CD14-positive monocyte (primary cell): ENCODE measurements around the gene MMRN1. TPM values are rescaled to one million over a fixed set of nuclear protein-coding genes. Genes with fewer than 3 reads are reported as not detected.
A peak's percentile ranks its signal among the peaks of the same experiment; 100 is the strongest.

Experiments used
- DNase-seq, 3 donors: peaks; one replicate each; pipeline ENCODE4 v3.0.0-alpha.2; 2011 to 2022
- H2AFZ ChIP-seq: 2 replicates; pipeline ENCODE4 v1.6.0; 2012; ENCODE audit warnings: mild to moderate bottlenecking, low read depth, low read length, inconsistent platforms; ENCODE audit not compliant: insufficient read depth, poor library complexity, severe bottlenecking
- H3K27ac ChIP-seq, 2 donors: 1 replicate in 1 of 2; 2 replicates in 1 of 2; pipeline ENCODE4 v1.5.1; 2012 to 2013; ENCODE audit warnings: low read length in 2 of 2, control low read depth in 1 of 2, inconsistent platforms in 1 of 2, low read depth in 1 of 2, mild to moderate bottlenecking in 1 of 2
- H3K27me3 ChIP-seq, 2 donors: one replicate each; pipeline versions ENCODE4 v1.6.0 to v1.6.1; 2011 to 2013; ENCODE audit warnings: low read length in 2 of 2; ENCODE audit not compliant: control insufficient read depth in 2 of 2, insufficient read depth in 2 of 2
- H3K36me3 ChIP-seq, 2 donors: replicated peaks in 1 of 2; 1 replicate in 1 of 2; 2 replicates in 1 of 2; pipeline versions ENCODE4 v1.5.1 to v1.6.1; 2012 to 2013; ENCODE audit warnings: low read length in 2 of 2, control low read depth in 1 of 2, inconsistent platforms in 1 of 2, mild to moderate bottlenecking in 1 of 2; ENCODE audit not compliant: insufficient read depth in 2 of 2, control insufficient read depth in 1 of 2
- H3K4me1 ChIP-seq, 2 donors: 1 replicate in 1 of 2; 2 replicates in 1 of 2; pipeline versions ENCODE4 v1.5.1 to v1.6.1; 2012 to 2013; ENCODE audit warnings: low read length in 2 of 2, control low read depth in 1 of 2, inconsistent platforms in 1 of 2, mild to moderate bottlenecking in 1 of 2, moderate library complexity in 1 of 2; ENCODE audit not compliant: insufficient read depth in 2 of 2, control insufficient read depth in 1 of 2
- H3K4me2 ChIP-seq: replicated peaks from 2 replicates; pipeline ENCODE3; 2012; ENCODE audit warnings: low read length, moderate library complexity, mild to moderate bottlenecking; ENCODE audit not compliant: poor library complexity, severe bottlenecking; ENCODE audit errors: extremely low read depth
- H3K4me3 ChIP-seq, 3 experiments: fragments of 200-600 bp in 1 of 3; sonication (generic) in 1 of 3; replicated peaks in 1 of 3; 1 replicate in 2 of 3; 2 replicates in 1 of 3; pipeline ENCODE4 v1.5.1; 2011 to 2013; ENCODE audit warnings: low read length in 3 of 3, mild to moderate bottlenecking in 3 of 3, control low read depth in 2 of 3, low read depth in 2 of 3, inconsistent platforms in 1 of 3, moderate library complexity in 1 of 3
- H3K79me2 ChIP-seq: 2 replicates; pipeline ENCODE4 v1.6.0; 2012; ENCODE audit warnings: mild to moderate bottlenecking, control low read depth, inconsistent platforms, low read length, moderate library complexity; ENCODE audit not compliant: insufficient read depth
- H3K9ac ChIP-seq: 2 replicates; pipeline ENCODE4 v1.6.0; 2017; ENCODE audit warnings: low read length, mild to moderate bottlenecking; ENCODE audit not compliant: insufficient read depth, poor library complexity, severe bottlenecking
- H3K9me3 ChIP-seq, 2 donors: replicated peaks in 1 of 2; 1 replicate in 1 of 2; 2 replicates in 1 of 2; pipeline versions ENCODE4 v1.5.1 to v1.6.1; 2012 to 2013; ENCODE audit warnings: low read length in 2 of 2, control low read depth in 1 of 2; ENCODE audit not compliant: control insufficient read depth in 1 of 2, insufficient read depth in 1 of 2
- H4K20me1 ChIP-seq: 2 replicates; pipeline ENCODE4 v1.6.0; 2012; ENCODE audit warnings: mild to moderate bottlenecking, low read length, control low read depth, moderate library complexity; ENCODE audit not compliant: insufficient read depth
- H3K27ac Mint-ChIP-seq, 7 donors: one replicate each; pipeline ENCODE4 v1.8.0; 2020; ENCODE audit warnings: mild to moderate bottlenecking in 7 of 7, mixed read lengths in 7 of 7, moderate library complexity in 6 of 7, inconsistent platforms in 2 of 7
- H3K27me3 Mint-ChIP-seq, 3 donors: one replicate each; pipeline ENCODE4 v1.8.0; 2021 to 2022; ENCODE audit warnings: low read depth in 3 of 3, mild to moderate bottlenecking in 3 of 3, mixed read lengths in 3 of 3, moderate library complexity in 3 of 3, inconsistent platforms in 1 of 3
- H3K36me3 Mint-ChIP-seq, 2 donors: one replicate each; pipeline ENCODE4 v1.8.0; 2020; ENCODE audit warnings: mixed read lengths in 2 of 2, inconsistent platforms in 1 of 2, mild to moderate bottlenecking in 1 of 2
- H3K4me1 Mint-ChIP-seq: one replicate; pipeline ENCODE4 v1.8.0; 2020; ENCODE audit warnings: mild to moderate bottlenecking, mixed read lengths
- H3K4me3 Mint-ChIP-seq, 2 donors: one replicate each; pipeline ENCODE4 v1.8.0; 2020; ENCODE audit warnings: mild to moderate bottlenecking in 2 of 2, mixed read lengths in 2 of 2, moderate library complexity in 1 of 2
- H3K9me3 Mint-ChIP-seq, 7 donors: one replicate each; pipeline ENCODE4 v1.8.0; 2020 to 2022; ENCODE audit warnings: mixed read lengths in 7 of 7, mild to moderate bottlenecking in 6 of 7, moderate library complexity in 6 of 7, inconsistent platforms in 2 of 7
- WGBS: methylation state at CpG from one replicate; pipeline ENCODE4 v1.1.5; 2013; ENCODE audit warnings: missing lambda C conversion rate; ENCODE audit not compliant: insufficient coverage; 5-methylcytosine and 5-hydroxymethylcytosine counted together
- intact Hi-C, 2 donors: fragments of 100-400 bp; cut with micrococcal nuclease; formaldehyde crosslinking; loops; one replicate each; pipeline versions ENCODE4 v1.15.0 to v1.15.1; 2023
- polyA plus RNA-seq, 3 donors: library from polyadenylated mRNA; depleted of rRNA in 1 of 3; unstranded in 2 of 3; stranded (reverse) in 1 of 3; fragments of 300-500 nt in 2 of 3; fragments of >200 nt in 1 of 3; fragmentation: Illumina TruSeq in 2 of 3; gene quantifications; 1 replicate in 2 of 3; 2 replicates in 1 of 3; pipeline ENCODE4 v1.2.3, GENCODE V29; 2012 to 2021
- TF ChIP-seq, protein P1 (sequence below): fragments of 200-600 bp; IDR thresholded peaks from one replicate; pipeline ENCODE4 v1.8.0; 2022; ENCODE audit warnings: antibody characterized with exemption, mild to moderate bottlenecking

The MMRN1 gene
- polyA plus RNA-seq, 3 donors, result 0.07 TPM; not detected in 2

- no peaks in the 10 kb centered on the region for H3K27me3 ChIP-seq
- WGBS, result no CpG with 5 or more reads among the region's 2 CpGs
Measured at GRCh38 chr4:89868999-89869589, 25.6 kb upstream of the MMRN1 start.

DNA sequence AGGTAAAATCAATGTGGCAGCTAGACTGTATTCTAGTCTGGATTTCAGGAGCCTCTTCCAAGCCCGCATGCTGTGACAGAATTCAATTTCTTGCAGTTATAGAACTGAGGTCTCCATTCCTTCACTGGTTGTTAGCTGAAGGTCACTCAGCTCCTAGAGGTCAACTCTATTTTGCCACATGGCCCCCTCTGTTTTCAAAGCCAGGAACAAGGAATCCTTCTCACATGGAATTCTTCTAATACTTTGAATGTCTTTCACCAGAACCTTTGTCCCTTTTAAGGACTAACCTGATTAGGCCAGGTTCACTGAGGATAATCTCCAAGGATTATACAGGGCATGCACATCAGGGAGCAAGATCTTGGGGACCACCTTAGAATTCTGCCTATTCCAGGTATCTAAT is 23.4 kb upstream of the MMRN1 start:
- intact Hi-C loops, result no loop called here
- Histone ChIP-seq H3K27ac (no peak overlapping the region), H3K79me2 (no peaks in the 10 kb centered on the region), H3K9ac (no peak overlapping the region), H3K4me2 (no peak overlapping the region), H3K4me1 (no peaks in the 10 kb centered on the region), H3K27me3 (no peaks in the 10 kb centered on the region), H2AFZ (no peak overlapping the region), H3K9me3 (no peaks in the 10 kb centered on the region), H3K4me3 (no peak overlapping the region), H3K36me3 (no peaks in the 10 kb centered on the region), H4K20me1 (no peaks in the 10 kb centered on the region)
- no peak for DNase-seq
- H3K27ac Mint-ChIP-seq, result no peak overlapping the region
- no peaks in the 10 kb centered on the region for H3K36me3 Mint-ChIP-seq
- peaks cover 0 to 6% (median 0%) of the 10 kb centered on the region in 3 donors for H3K27me3 Mint-ChIP-seq
- no peaks in the 10 kb centered on the region for H3K4me1 Mint-ChIP-seq
- H3K9me3 Mint-ChIP-seq, result peaks cover 0 to 2% (median 0%) of the 10 kb centered on the region in 7 donors
- H3K4me3 Mint-ChIP-seq, result no peak overlapping the region
- TF ChIP-seq, protein P1, sequence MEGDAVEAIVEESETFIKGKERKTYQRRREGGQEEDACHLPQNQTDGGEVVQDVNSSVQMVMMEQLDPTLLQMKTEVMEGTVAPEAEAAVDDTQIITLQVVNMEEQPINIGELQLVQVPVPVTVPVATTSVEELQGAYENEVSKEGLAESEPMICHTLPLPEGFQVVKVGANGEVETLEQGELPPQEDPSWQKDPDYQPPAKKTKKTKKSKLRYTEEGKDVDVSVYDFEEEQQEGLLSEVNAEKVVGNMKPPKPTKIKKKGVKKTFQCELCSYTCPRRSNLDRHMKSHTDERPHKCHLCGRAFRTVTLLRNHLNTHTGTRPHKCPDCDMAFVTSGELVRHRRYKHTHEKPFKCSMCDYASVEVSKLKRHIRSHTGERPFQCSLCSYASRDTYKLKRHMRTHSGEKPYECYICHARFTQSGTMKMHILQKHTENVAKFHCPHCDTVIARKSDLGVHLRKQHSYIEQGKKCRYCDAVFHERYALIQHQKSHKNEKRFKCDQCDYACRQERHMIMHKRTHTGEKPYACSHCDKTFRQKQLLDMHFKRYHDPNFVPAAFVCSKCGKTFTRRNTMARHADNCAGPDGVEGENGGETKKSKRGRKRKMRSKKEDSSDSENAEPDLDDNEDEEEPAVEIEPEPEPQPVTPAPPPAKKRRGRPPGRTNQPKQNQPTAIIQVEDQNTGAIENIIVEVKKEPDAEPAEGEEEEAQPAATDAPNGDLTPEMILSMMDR, result no peak
- 100% methylated on average over 1 of the region's 1 CpG for WGBS

More at GRCh38 chr4:89868999-89869589, 25.6 kb upstream of the MMRN1 start:
- intact Hi-C loops, result no loop called here
- Mint-ChIP-seq H3K9me3 (peaks cover 0 to 2% (median 0%) of the 10 kb centered on the region in 7 donors), H3K27ac (no peak overlapping the region), H3K4me3 (no peak overlapping the region), H3K27me3 (peaks cover 0 to 6% (median 0%) of the 10 kb centered on the region in 3 donors), H3K4me1 (no peaks in the 10 kb centered on the region), H3K36me3 (no peaks in the 10 kb centered on the region)
- H4K20me1 ChIP-seq, result no peaks in the 10 kb centered on the region
- H3K79me2 ChIP-seq, result no peaks in the 10 kb centered on the region
- no peaks in the 10 kb centered on the region for H3K36me3 ChIP-seq
- H3K4me3 ChIP-seq, result no peak overlapping the region
- H3K27ac ChIP-seq, result no peak overlapping the region
- H3K4me1 ChIP-seq, result no peaks in the 10 kb centered on the region
- no peak for DNase-seq
- no peak overlapping the region for H3K4me2 ChIP-seq
- no peak overlapping the region for H2AFZ ChIP-seq
- H3K9ac ChIP-seq, result no peak overlapping the region
- no peaks in the 10 kb centered on the region for H3K9me3 ChIP-seq
- TF ChIP-seq, protein P1, result peak; percentile 69
